GM23338 (cell line): ENCODE results near the gene DCST1. TPM values are rescaled to one million over a fixed set of nuclear protein-coding genes. Genes with fewer than 3 reads are reported as not detected.
A peak's percentile ranks its signal among the peaks of the same experiment; 100 is the strongest.

Experiments
- ATAC-seq: fragments of 200-7000 bp; cut with Tn5 transposase; 3 replicates; pipeline ENCODE4 v1.9.1; 2020
- DNase-seq: peaks from one replicate; pipeline ENCODE4 v3.0.0-alpha.2; 2015; ENCODE audit warnings: low spot score
- H2AFZ ChIP-seq: fragments of 200-600 bp; sonication (generic); 2 replicates; pipeline ENCODE4 v1.8.0; 2016; ENCODE audit warnings: antibody characterized with exemption, mild to moderate bottlenecking, moderate library complexity
- H3F3A ChIP-seq: fragments of 200-600 bp; sonication (generic); replicated peaks from 2 replicates; pipeline ENCODE4 v1.8.0; 2017; ENCODE audit warnings: antibody characterized with exemption, mixed run types, low read depth
- H3K27ac ChIP-seq: fragments of 200-600 bp; sonication (generic); 2 replicates; pipeline ENCODE4 v1.6.1; 2016; ENCODE audit warnings: low read depth
- H3K27me3 ChIP-seq: fragments of 200-600 bp; sonication (generic); 2 replicates; pipeline ENCODE4 v1.8.0; 2016; ENCODE audit warnings: mild to moderate bottlenecking, mixed run types, moderate library complexity; ENCODE audit not compliant: insufficient read depth
- H3K36me3 ChIP-seq: fragments of 200-600 bp; sonication (generic); 2 replicates; pipeline ENCODE4 v1.8.0; 2016; ENCODE audit warnings: mild to moderate bottlenecking; ENCODE audit not compliant: insufficient read depth
- H3K4me1 ChIP-seq: fragments of 200-600 bp; sonication (generic); 2 replicates; pipeline ENCODE4 v1.8.0; 2016; ENCODE audit warnings: mild to moderate bottlenecking, moderate library complexity; ENCODE audit not compliant: insufficient read depth
- H3K4me2 ChIP-seq: fragments of 200-600 bp; sonication (generic); 2 replicates; pipeline ENCODE4 v1.7.1; 2017; ENCODE audit warnings: mixed run types
- H3K4me3 ChIP-seq: fragments of 200-600 bp; sonication (generic); 2 replicates; pipeline ENCODE4 v1.6.1; 2016; ENCODE audit warnings: mixed run types
- H3K79me2 ChIP-seq: fragments of 200-600 bp; sonication (generic); replicated peaks from 2 replicates; pipeline ENCODE4 v1.8.0; 2017; ENCODE audit warnings: mild to moderate bottlenecking; ENCODE audit not compliant: insufficient read depth
- H3K9me2 ChIP-seq: fragments of 200-600 bp; sonication (generic); 2 replicates; pipeline ENCODE4 v1.8.0; 2017; ENCODE audit not compliant: insufficient read depth
- H4K20me1 ChIP-seq: fragments of 200-600 bp; sonication (generic); replicated peaks from 2 replicates; pipeline ENCODE4 v1.8.0; 2017; ENCODE audit warnings: mild to moderate bottlenecking; ENCODE audit not compliant: insufficient read depth
- H3K27ac Mint-ChIP-seq: 2 replicates; pipeline ENCODE4 v1.8.0; 2020; ENCODE audit warnings: inconsistent platforms, mild to moderate bottlenecking, moderate library complexity, mixed read lengths
- H3K27me3 Mint-ChIP-seq: 3 replicates; pipeline ENCODE4 v1.8.0; 2022; ENCODE audit warnings: low read depth, mild to moderate bottlenecking, moderate library complexity, mixed read lengths, inconsistent platforms; ENCODE audit not compliant: insufficient read depth, poor library complexity
- H3K36me3 Mint-ChIP-seq: 3 replicates; pipeline ENCODE4 v1.8.0; 2021; ENCODE audit warnings: low read depth, mild to moderate bottlenecking, inconsistent platforms, moderate library complexity, mixed read lengths
- H3K4me1 Mint-ChIP-seq: 3 replicates; pipeline ENCODE4 v1.8.0; 2020; ENCODE audit warnings: mild to moderate bottlenecking, inconsistent platforms, mixed read lengths
- H3K4me3 Mint-ChIP-seq: 3 replicates; pipeline ENCODE4 v1.8.0; 2021; ENCODE audit warnings: moderate library complexity, mild to moderate bottlenecking, inconsistent platforms, mixed read lengths
- H3K9me3 Mint-ChIP-seq: 3 replicates; pipeline ENCODE4 v1.8.0; 2020; ENCODE audit warnings: moderate library complexity, mild to moderate bottlenecking, inconsistent platforms, mixed read lengths
- CREB1 ChIP-seq: fragments of 250-450 bp; sonication (Bioruptor Pico); IDR thresholded peaks from 2 replicates; pipeline ENCODE4 v1.5.0; 2020; ENCODE audit warnings: low read depth, mild to moderate bottlenecking, moderate library complexity
- CTCF ChIP-seq, 2 experiments: fragments of 200-600 bp in 1 of 2; sonication (generic) in 1 of 2; conservative IDR thresholded peaks; 2 replicates each; pipeline versions ENCODE4 v1.5.1 to v1.6.1; 2016 to 2017; ENCODE audit warnings: antibody characterized with exemption in 2 of 2, low read depth in 2 of 2, mild to moderate bottlenecking in 2 of 2, moderate library complexity in 1 of 2
- EZH2 ChIP-seq: fragments of 200-600 bp; sonication (generic); IDR thresholded peaks from one replicate; pipeline ENCODE4 v1.8.0; 2017; ENCODE audit warnings: antibody characterized with exemption, mild to moderate bottlenecking, low read depth; ENCODE audit not compliant: unreplicated experiment
- EZH2phosphoT487 ChIP-seq: fragments of 200-600 bp; sonication (generic); IDR thresholded peaks from one replicate; pipeline ENCODE4 v1.8.1; 2018; ENCODE audit warnings: antibody characterized with exemption; ENCODE audit not compliant: unreplicated experiment
- JUNB ChIP-seq: IDR thresholded peaks from one replicate; pipeline ENCODE4 v1.6.1; 2016; ENCODE audit warnings: antibody characterized with exemption; ENCODE audit not compliant: unreplicated experiment
- POLR2AphosphoS5 ChIP-seq: IDR thresholded peaks from 2 replicates; pipeline ENCODE4 v1.6.1; 2016; ENCODE audit warnings: antibody characterized with exemption, low read depth
- REST ChIP-seq: IDR thresholded peaks from one replicate; pipeline ENCODE4 v1.6.1; 2018; ENCODE audit warnings: antibody characterized with exemption; ENCODE audit not compliant: unreplicated experiment
- STAT1 ChIP-seq: IDR thresholded peaks from one replicate; pipeline ENCODE4 v1.6.1; 2016; ENCODE audit warnings: antibody characterized with exemption; ENCODE audit not compliant: unreplicated experiment
- ZNF114 ChIP-seq: fragments of 250-450 bp; sonication (Bioruptor Pico); IDR thresholded peaks from 2 replicates; pipeline ENCODE4 v1.5.0; 2020; ENCODE audit warnings: mild to moderate bottlenecking, moderate library complexity
- ZNF331 ChIP-seq: fragments of 250-450 bp; sonication (Bioruptor Pico); IDR thresholded peaks from 2 replicates; pipeline ENCODE4 v1.5.0; 2020; ENCODE audit warnings: low read depth, mild to moderate bottlenecking, moderate library complexity
- polyA plus RNA-seq: library from polyadenylated mRNA; unstranded; fragments of >200 nt; fragmentation: Nextera tagmentation; extraction: Ambion mirVana; gene quantifications from 2 replicates; pipeline ENCODE4 v1.2.1, GENCODE V29; 2016
- total RNA-seq: library from RNA; depleted of rRNA; stranded (reverse); fragments of >200 nt; shearing (Covaris generic); gene quantifications from 2 replicates; pipeline ENCODE4 v1.2.3, GENCODE V29; 2014
- TF ChIP-seq, protein P1 (sequence below): IDR thresholded peaks from 2 replicates; pipeline ENCODE4 v1.6.1; 2016; ENCODE audit warnings: antibody characterized with exemption

DCST1 gene
- total and polyA plus RNA-seq, 2 experiments from 2014 or later: not detected

DNA sequence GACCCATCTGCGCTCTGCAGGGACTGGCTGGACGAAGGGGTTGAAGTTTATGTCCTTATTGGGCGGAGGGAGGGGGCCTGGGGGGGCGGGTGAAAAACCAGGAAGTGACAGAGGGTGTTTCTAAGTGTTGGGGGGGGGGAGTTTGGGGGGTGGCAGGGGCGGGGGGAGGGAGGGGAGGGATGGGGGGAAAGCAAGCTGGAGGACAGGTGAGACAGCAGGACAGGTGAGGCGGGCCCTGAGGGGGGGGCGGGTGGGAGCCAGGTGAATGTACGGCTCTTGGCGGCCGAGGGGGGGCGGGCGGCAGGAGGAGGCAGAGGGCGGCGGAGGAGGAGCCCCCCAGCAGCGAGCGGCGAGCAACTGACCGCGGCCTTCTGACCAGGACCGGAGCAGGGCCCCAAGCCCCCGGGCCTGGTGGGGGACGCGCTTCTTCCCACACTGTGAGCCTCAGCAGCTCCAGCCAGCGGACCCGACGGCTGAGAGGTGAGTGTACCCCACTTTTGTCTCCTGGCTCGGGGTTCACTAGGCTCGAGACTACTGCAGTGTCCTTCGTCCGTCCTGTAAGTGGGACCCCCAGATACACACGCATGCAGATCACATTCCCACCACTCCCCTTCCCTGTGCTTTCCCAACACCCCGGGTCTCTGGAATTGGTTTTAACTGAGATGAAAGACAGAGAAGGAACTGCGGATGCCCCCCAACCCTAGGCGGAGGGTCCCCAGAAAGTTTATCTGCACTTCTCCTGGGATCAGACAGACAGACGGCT, 31.0 kb upstream of the DCST1 start, which contains the start of gene ZBTB7B:
ZBTB7B (plus strand) TSS at position 339 of the 763 bp plus-strand sequence. CDS start 11,859 bp downstream, outside the sequence.
- H3K27ac Mint-ChIP-seq: peak within 1 kb of the TSS; percentile 92
- Histone ChIP-seq H3K4me2 (peak within 1 kb of the TSS; percentile 96), H3K36me3 (no peaks in the 10 kb centered on the region), H3K79me2 (peaks cover 35% of the 10 kb centered on the region), H3K4me3 (peak within 1 kb of the TSS; percentile 96), H4K20me1 (no peaks in the 10 kb centered on the region; the same call in 1 of the 2 replicates), H3K27me3 (no peaks in the 10 kb centered on the region), H3K9me2 (no peaks in the 10 kb centered on the region), H3K4me1 (peaks cover 18% of the 10 kb centered on the region), H2AFZ (no peak within 1 kb of the TSS), H3F3A (peaks cover 16% of the 10 kb centered on the region), H3K27ac (peak within 1 kb of the TSS; percentile 95)
- H3K4me1 Mint-ChIP-seq: peaks cover 40% of the 10 kb centered on the region
- no peaks in the 10 kb centered on the region for H3K9me3 Mint-ChIP-seq
- ATAC-seq: no peak
- no peak for TF ChIP-seq ZNF331 (CRISPR knock-in tag)
- TF ChIP-seq CTCF (conservative IDR thresholded peaks at IDR 0.05; ENCODE audit: low read depth in 2 of 2): no peak
- TF ChIP-seq EZH2: no peak
- no peak for TF ChIP-seq CREB1 (CRISPR knock-in tag)
- TF ChIP-seq EZH2phosphoT487: no peak
- no peak for TF ChIP-seq JUNB
- no peak for TF ChIP-seq POLR2AphosphoS5
- peaks cover 4% of the 10 kb centered on the region; the same call in 1 of the 3 replicates for H3K36me3 Mint-ChIP-seq
- H3K27me3 Mint-ChIP-seq: peaks cover 21% of the 10 kb centered on the region
- no peak for DNase-seq
- peak within 1 kb of the TSS; percentile 92 for H3K4me3 Mint-ChIP-seq

DNA sequence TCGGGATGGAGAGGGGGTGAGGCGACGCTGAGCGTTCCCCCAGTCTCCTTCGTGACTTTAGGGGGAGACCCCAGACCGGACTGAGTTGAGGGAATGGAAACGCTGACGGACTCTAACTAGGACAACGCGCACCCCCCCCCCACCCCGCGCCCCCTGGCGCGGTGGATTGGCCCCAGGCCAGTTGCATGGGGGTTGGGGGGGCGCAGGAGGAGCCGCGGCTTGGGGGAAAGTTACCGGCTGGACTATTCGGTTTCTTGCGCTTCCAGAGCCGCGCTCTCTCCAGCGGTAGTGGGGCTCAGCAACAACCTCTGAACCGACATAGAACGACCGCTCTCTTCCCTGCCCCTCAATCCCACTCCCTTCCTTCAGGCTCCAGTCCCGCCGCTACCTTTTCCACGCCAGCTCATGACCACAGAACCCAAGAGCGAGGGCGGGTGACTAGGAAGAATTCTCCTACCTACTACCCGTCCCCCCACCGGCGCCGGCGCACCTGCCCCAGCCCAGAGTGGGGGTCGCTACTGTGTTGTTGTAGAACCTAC, 30.3 kb upstream of the DCST1 start:
- Histone ChIP-seq H3K4me2 (peak overlapping the region; percentile 96), H3K79me2 (peaks cover 40% of the 10 kb centered on the region), H3K4me3 (peak overlapping the region; percentile 96), H3K27ac (no peak overlapping the region), H3K36me3 (no peaks in the 10 kb centered on the region), H3K9me2 (no peaks in the 10 kb centered on the region), H3F3A (peaks cover 16% of the 10 kb centered on the region), H3K4me1 (peaks cover 22% of the 10 kb centered on the region), H2AFZ (no peak overlapping the region), H4K20me1 (no peaks in the 10 kb centered on the region; the same call in 1 of the 2 replicates), H3K27me3 (no peaks in the 10 kb centered on the region)
- Mint-ChIP-seq H3K36me3 (peaks cover 4% of the 10 kb centered on the region; the same call in 1 of the 3 replicates), H3K27ac (peak overlapping the region; percentile 92), H3K4me1 (peaks cover 39% of the 10 kb centered on the region), H3K9me3 (no peaks in the 10 kb centered on the region), H3K27me3 (peaks cover 21% of the 10 kb centered on the region), H3K4me3 (peak overlapping the region; percentile 92)
- peak; percentile 59 for DNase-seq
- no peak for ATAC-seq
- TF ChIP-seq CTCF (conservative IDR thresholded peaks at IDR 0.05; ENCODE audit: low read depth in 2 of 2) (no peak), EZH2phosphoT487 (no peak), ZNF331 (CRISPR knock-in tag) (no peak), ZNF114 (no peak), REST (no peak), STAT1 (no peak), CREB1 (CRISPR knock-in tag) (no peak), EZH2 (no peak), POLR2AphosphoS5 (no peak)
- TF ChIP-seq, protein P1, sequence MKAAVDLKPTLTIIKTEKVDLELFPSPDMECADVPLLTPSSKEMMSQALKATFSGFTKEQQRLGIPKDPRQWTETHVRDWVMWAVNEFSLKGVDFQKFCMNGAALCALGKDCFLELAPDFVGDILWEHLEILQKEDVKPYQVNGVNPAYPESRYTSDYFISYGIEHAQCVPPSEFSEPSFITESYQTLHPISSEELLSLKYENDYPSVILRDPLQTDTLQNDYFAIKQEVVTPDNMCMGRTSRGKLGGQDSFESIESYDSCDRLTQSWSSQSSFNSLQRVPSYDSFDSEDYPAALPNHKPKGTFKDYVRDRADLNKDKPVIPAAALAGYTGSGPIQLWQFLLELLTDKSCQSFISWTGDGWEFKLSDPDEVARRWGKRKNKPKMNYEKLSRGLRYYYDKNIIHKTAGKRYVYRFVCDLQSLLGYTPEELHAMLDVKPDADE: no peak
